NCI-H1092 treated with DMSO at 0.1 percent for 48 hours (cell line): Measurements from ENCODE around the gene HHATL.

ENCODE experiments used
- DNase-seq: peaks from one replicate; lab custom pipeline; 2025; lab: John Stamatoyannopoulos, UW

Gene HHATL

GRCh38 chr3:42664438-42664803, 38.2 kb downstream of the HHATL start:
- DNase-seq: no peak

- DNase-seq: no peak
Measured at GRCh38 chr3:42663581-42664437, 38.8 kb downstream of the HHATL start.

- DNase-seq: no peak
Measured at GRCh38 chr3:42662813-42663535, 39.6 kb downstream of the HHATL start.

- no peak for DNase-seq
Measured at GRCh38 chr3:42662037-42662812, 40.4 kb downstream of the HHATL start.

- no peak for DNase-seq
Measured at GRCh38 chr3:42661593-42662022, 41.0 kb downstream of the HHATL start.

- no peak for DNase-seq
Measured at GRCh38 chr3:42660898-42661297, 41.7 kb downstream of the HHATL start.

- no peak for DNase-seq
Measured at GRCh38 chr3:42660131-42660715, 42.4 kb downstream of the HHATL start.

GRCh38 chr3:42659451-42660130, 43.0 kb downstream of the HHATL start:
- no peak for DNase-seq

- no peak for DNase-seq
Measured at GRCh38 chr3:42658771-42659390, 43.7 kb downstream of the HHATL start.

GRCh38 chr3:42658091-42658770, 44.4 kb downstream of the HHATL start:
- DNase-seq: no peak

GRCh38 chr3:42657675-42658074, 44.9 kb downstream of the HHATL start:
- no peak for DNase-seq

GRCh38 chr3:42656680-42657610, 45.7 kb downstream of the HHATL start:
- no peak for DNase-seq

GRCh38 chr3:42655980-42656679, 46.5 kb downstream of the HHATL start:
- DNase-seq: no peak

- no peak for DNase-seq
Measured at GRCh38 chr3:42655331-42655888, 47.2 kb downstream of the HHATL start.

- DNase-seq: peak; percentile 23
Measured at GRCh38 chr3:42654331-42655201, 48.0 kb downstream of the HHATL start.

- no peak for DNase-seq
Measured at GRCh38 chr3:42653560-42654330, 48.9 kb downstream of the HHATL start, which contains the start of gene ZBTB47. TSS of gene ZBTB47 (plus strand) at chr3:42653697. CDS start at chr3:42658356, 4,659 bp downstream.

- DNase-seq: no peak
Measured at GRCh38 chr3:42653303-42653559, 49.4 kb downstream of the HHATL start.
